GM12892 (cell line): ENCODE data around the gene LCE5A.

Source experiments
- POLR2A ChIP-seq: IDR thresholded peaks from 2 replicates; pipeline ENCODE4 v1.6.1; 2011; ENCODE audit warnings: low read depth, low read length, control low read depth
- POLR2AphosphoS5 ChIP-seq: IDR thresholded peaks from 2 replicates; pipeline ENCODE4 v1.6.1; 2011; ENCODE audit warnings: low read depth, low read length, control low read depth
- TAF1 ChIP-seq: IDR thresholded peaks from 2 replicates; pipeline ENCODE4 v1.6.1; 2011; ENCODE audit warnings: low read depth, mild to moderate bottlenecking, control low read depth, low read length, borderline replicate concordance

GRCh38 chr1:152539901-152540300, 29.3 kb downstream of the LCE5A start:
- TF ChIP-seq POLR2AphosphoS5 (no peak), POLR2A (no peak), TAF1 (no peak)
